HG03469 (cell line): ENCODE data around the gene ABCC2.

Source experiments
- ATAC-seq: cut with Tn5 transposase; IDR thresholded peaks from one replicate; pipeline ENCODE4 v1.9.1; 2021; ENCODE audit warnings: mild to moderate bottlenecking, moderate library complexity, moderate number of reproducible peaks; ENCODE audit not compliant: unreplicated experiment

Gene ABCC2

GRCh38 chr10:99770408-99771045, 11.9 kb upstream of the ABCC2 start:
- no peak for ATAC-seq

GRCh38 chr10:99775850-99776249, 6.6 kb upstream of the ABCC2 start:
- ATAC-seq: no peak

- no peak for ATAC-seq
These were observed 4.3 kb upstream of the ABCC2 start for GRCh38 chr10:99777918-99778714.

GRCh38 chr10:99779335-99779734, 3.1 kb upstream of the ABCC2 start:
- no peak for ATAC-seq

- ATAC-seq: no peak
These were observed 558 bp upstream of the ABCC2 start for GRCh38 chr10:99781734-99782429.

GRCh38 chr10:99784016-99784726, 1.7 kb downstream of the ABCC2 start:
- ATAC-seq: no peak

- ATAC-seq: no peak
These were observed 2.4 kb downstream of the ABCC2 start for GRCh38 chr10:99784727-99785441.

GRCh38 chr10:99785646-99786045, 3.2 kb downstream of the ABCC2 start:
- no peak for ATAC-seq

GRCh38 chr10:99787311-99787710, 4.9 kb downstream of the ABCC2 start:
- ATAC-seq: no peak

GRCh38 chr10:99787782-99788445, 5.5 kb downstream of the ABCC2 start:
- ATAC-seq: no peak

- ATAC-seq: no peak
These were observed 6.3 kb downstream of the ABCC2 start for GRCh38 chr10:99788598-99789256.

- no peak for ATAC-seq
These were observed 9.4 kb downstream of the ABCC2 start for GRCh38 chr10:99791831-99792230.

GRCh38 chr10:99793819-99794218, 11.4 kb downstream of the ABCC2 start:
- no peak for ATAC-seq

GRCh38 chr10:99796928-99797327, 14.5 kb downstream of the ABCC2 start:
- no peak for ATAC-seq

- no peak for ATAC-seq
These were observed 15.6 kb downstream of the ABCC2 start for GRCh38 chr10:99798031-99798430.

- ATAC-seq: no peak
These were observed 16.5 kb downstream of the ABCC2 start for GRCh38 chr10:99798920-99799319.

GRCh38 chr10:99799613-99800012, 17.2 kb downstream of the ABCC2 start:
- ATAC-seq: no peak

GRCh38 chr10:99804471-99804870, 22.0 kb downstream of the ABCC2 start:
- ATAC-seq: no peak

GRCh38 chr10:99805190-99805589, 22.8 kb downstream of the ABCC2 start:
- no peak for ATAC-seq

- no peak for ATAC-seq
These were observed 23.7 kb downstream of the ABCC2 start for GRCh38 chr10:99806091-99806490.
